Fibroblast of mammary gland (primary cell): Measurements from ENCODE around the gene XYLT1.

Experiments used
- DNase-seq: peaks from one replicate; pipeline ENCODE4 v3.0.0-alpha.2; 2010; ENCODE audit warnings: low read depth
- H3K4me3 ChIP-seq: 2 replicates; pipeline ENCODE4 v1.5.1; 2011; ENCODE audit warnings: low read depth, mild to moderate bottlenecking, low read length, moderate library complexity; ENCODE audit not compliant: control insufficient read depth
- TF ChIP-seq, protein P1 (sequence below): conservative IDR thresholded peaks from 2 replicates; pipeline ENCODE4 v1.5.1; 2011; ENCODE audit warnings: low read depth, low read length, inconsistent platforms; ENCODE audit not compliant: control insufficient read depth, insufficient read depth

The XYLT1 gene

DNA sequence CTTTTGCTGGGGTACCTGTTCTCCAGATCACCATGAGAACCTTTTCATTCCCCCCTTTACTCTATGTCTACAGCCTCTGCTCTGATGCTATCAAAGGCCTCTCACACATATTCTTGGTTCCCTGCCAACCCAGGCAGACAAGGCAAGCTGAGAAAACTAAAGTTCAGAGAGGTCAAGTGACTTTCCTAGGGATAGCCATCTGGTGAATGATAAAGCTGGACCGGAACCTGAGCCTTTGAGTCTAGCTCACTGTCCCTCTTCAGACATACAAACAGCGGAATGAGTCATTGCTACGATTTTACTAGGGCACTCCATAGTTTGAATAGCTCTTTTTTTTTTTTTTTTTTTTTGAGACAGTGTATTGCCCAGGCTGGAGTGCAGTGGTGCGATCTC is 73.3 kb downstream of the XYLT1 start:
- DNase-seq, result peak; percentile 68
- H3K4me3 ChIP-seq, result no peak overlapping the region
- TF ChIP-seq, protein P1, sequence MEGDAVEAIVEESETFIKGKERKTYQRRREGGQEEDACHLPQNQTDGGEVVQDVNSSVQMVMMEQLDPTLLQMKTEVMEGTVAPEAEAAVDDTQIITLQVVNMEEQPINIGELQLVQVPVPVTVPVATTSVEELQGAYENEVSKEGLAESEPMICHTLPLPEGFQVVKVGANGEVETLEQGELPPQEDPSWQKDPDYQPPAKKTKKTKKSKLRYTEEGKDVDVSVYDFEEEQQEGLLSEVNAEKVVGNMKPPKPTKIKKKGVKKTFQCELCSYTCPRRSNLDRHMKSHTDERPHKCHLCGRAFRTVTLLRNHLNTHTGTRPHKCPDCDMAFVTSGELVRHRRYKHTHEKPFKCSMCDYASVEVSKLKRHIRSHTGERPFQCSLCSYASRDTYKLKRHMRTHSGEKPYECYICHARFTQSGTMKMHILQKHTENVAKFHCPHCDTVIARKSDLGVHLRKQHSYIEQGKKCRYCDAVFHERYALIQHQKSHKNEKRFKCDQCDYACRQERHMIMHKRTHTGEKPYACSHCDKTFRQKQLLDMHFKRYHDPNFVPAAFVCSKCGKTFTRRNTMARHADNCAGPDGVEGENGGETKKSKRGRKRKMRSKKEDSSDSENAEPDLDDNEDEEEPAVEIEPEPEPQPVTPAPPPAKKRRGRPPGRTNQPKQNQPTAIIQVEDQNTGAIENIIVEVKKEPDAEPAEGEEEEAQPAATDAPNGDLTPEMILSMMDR, result no peak

DNA sequence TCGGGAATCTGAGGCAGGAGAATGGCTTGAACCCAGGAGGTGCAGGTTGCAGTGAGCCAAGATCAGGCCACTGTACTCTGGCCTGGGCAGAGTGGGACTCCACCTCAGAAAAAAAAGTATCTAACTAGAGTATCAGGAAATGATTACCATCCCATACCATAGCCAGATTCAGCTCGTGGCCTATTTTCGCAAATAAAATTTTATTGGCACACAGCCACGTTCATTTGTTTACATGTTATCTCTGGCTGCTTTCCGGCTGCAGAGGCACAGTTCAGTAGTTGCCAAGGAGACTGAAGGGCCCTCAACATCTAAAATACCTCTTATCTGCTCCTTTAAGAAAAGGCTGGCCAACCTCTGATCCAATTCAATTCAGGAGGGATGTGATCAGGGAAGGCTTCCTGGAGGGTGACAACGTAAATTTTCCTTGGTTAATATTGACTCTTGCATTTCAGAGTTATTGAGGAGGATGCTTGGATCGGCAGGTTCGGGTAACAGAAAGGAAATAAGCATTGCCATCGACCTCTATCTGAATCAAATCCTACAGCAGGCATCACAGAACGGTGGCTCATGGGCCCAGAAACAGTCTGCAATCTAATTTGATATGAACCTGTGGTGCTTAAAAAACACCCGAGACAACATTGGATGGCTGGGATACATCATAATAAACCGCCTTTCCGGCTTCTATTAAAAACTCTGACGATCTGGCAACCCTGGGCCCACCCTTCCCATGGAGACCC is 73.8 kb downstream of the XYLT1 start:
- TF ChIP-seq, protein P1, result no peak
- peak; percentile 42 for DNase-seq
- H3K4me3 ChIP-seq, result no peak overlapping the region

DNA sequence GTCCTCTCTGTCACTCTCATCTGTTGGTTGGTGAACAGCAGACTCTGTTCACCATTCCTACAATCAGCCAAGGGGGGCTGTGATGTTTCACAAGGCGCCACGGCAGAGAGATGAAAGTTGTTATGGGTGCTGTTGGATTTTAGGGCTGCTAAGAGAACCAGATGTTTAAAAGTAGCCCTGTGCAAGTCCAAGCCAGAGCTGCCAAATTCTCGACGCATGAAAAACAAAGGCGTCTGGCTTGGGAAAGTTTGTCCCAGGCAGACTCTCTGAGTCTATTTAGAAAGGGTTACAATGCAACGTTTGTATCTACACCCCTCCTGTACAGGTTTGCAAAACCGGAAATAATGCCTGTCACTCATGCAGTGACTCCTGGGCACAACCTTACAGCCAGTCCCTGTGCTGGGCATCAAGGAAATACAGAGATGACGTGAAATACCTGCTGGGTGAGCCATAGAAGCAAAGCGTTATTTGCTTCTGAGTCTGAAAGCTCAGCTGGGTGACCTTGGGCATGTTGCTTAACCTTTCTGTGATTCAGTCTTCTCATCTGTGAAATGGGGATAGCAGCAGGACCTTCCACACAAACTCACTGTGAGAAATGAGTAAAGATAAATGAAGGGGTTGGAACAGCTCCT is 74.8 kb downstream of the XYLT1 start:
- H3K4me3 ChIP-seq, result no peak overlapping the region
- peak; percentile 40 for DNase-seq

DNA sequence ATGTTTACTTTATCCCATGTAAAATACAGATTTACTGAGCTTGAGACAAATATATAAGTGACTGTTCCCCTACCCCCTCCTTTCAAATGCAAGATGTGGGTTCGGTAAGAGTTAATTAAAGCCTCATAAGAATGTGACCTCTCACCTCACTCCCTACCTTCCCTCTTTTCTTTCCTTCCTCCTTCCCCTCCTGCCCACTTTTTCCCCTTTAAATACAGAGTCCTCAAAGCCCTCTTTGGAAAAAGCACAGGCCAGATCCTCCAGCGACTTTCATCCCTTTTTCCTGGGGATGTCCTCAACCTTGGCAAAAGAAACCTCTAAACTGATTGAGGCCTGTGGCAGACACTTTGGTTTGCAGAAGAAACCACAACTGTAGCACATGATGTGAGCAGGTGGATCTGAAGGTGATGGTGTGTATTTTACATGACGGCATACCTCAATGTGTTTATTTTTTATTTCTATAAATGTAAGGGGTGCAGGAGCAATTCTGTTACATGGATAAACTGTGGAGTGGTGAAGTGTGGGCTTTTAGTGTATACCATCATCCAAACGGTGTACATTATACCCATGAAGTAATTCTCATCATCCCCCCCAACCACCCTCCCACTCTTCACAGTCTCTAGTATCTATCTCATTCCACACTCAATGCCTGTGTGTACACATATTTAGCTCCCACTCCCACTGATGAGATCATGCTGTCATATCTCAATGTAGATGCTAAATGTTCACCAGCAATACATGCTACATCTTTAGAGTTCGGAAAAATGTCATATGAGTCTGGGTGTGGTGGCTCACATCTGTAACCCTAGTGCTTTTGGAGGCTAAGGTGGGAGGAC is 77.7 kb downstream of the XYLT1 start:
- H3K4me3 ChIP-seq, result no peak overlapping the region
- TF ChIP-seq, protein P1, result no peak
- no peak for DNase-seq

More for the DNA sequence above, 74.8 kb downstream of the XYLT1 start:
- TF ChIP-seq, protein P1, result no peak

DNA sequence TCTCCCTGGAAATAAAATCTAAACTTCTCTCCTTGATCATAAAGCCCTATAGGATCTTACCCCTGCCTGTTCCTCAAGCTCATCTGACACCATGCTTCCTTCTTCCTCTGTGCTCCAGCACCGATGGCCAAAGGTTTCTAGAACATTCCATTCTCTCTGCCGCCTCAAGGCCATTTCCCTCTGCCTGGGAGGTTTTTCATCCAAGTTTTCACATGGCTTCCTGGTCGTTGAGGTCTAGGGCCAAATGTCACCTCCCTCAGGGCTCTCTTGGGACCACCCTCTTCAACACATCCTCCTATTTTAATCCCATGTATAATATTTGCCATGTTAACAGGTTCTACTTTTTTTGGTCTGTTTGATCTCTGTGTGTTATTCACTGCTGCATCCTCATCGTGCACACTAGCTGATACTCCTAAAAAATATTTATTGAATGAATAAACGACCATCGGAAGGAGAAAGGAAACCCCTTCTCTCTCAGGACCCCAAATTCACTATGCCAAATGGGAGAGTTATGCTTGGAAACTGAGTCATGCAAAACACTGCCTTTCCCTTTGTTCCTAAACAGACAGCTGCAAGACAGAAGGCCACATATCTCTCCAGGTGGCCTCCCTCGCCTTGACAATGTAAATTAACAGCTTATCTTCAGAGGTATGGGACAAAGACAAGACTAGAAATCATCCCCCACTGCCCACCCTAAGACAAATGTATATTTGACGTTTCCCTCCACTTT is 78.5 kb downstream of the XYLT1 start:
- no peak for DNase-seq
- TF ChIP-seq, protein P1, result no peak
- no peak overlapping the region for H3K4me3 ChIP-seq

DNA sequence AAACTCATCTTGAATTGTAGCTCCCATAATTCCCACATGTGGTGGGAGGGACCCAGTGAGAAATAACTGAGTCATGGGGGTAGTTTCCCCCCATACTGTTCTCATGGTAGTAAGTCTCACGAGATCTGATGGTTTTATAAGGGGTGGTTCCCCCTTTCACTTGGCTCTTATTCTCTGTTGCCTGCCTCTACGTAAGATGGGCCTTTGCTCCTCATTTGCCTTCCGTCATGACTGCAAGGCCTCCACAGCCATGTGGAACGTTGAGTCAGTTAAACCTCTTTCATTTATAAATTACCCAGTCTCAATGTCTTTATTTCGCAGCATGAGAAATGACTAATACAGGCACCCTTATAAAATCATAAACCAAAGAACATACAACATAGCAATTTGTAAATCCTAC is 79.0 kb downstream of the XYLT1 start:
- TF ChIP-seq, protein P1, result no peak
- no peak overlapping the region for H3K4me3 ChIP-seq
- DNase-seq, result no peak
